ENCODE measurements around the gene CDS2.

Gene CDS2

GRCh38 chr20:5128886-5129285, 2.1 kb downstream of the CDS2 start:
- Mint-ChIP-seq H3K27ac (no peak overlapping the region), H3K9me3 (no peaks in the 10 kb centered on the region), H3K27me3 (no peaks in the 10 kb centered on the region), H3K4me3 (peak overlapping the region in 1 of 2 donors; percentile 44), H3K4me1 (peaks cover 22 to 35% of the 10 kb centered on the region in 2 donors), H3K36me3 (peaks cover 5 to 13% of the 10 kb centered on the region in 2 donors)
- ATAC-seq (replicated peaks) (no peak), DNase-seq (no peak)

- DNase-seq (no peak), ATAC-seq (replicated peaks) (no peak)
- Mint-ChIP-seq H3K9me3 (no peaks in the 10 kb centered on the region), H3K36me3 (peaks cover 5 to 13% of the 10 kb centered on the region in 2 donors), H3K27me3 (no peaks in the 10 kb centered on the region), H3K4me1 (peaks cover 29 to 44% of the 10 kb centered on the region in 2 donors), H3K4me3 (no peak overlapping the region), H3K27ac (peak overlapping the region; percentile 32)
Measured at GRCh38 chr20:5131502-5131901, 4.7 kb downstream of the CDS2 start.

GRCh38 chr20:5133998-5134397, 7.2 kb downstream of the CDS2 start:
- Mint-ChIP-seq H3K27ac (no peak overlapping the region), H3K27me3 (no peaks in the 10 kb centered on the region), H3K9me3 (no peaks in the 10 kb centered on the region), H3K36me3 (peaks cover 0 to 5% of the 10 kb centered on the region in 2 donors), H3K4me3 (no peak overlapping the region), H3K4me1 (peaks cover 24 to 36% of the 10 kb centered on the region in 2 donors)
- ATAC-seq (replicated peaks) (no peak), DNase-seq (no peak)

GRCh38 chr20:5135363-5136012, 8.7 kb downstream of the CDS2 start:
- peak overlapping the region; percentile 82 for H3K27ac Mint-ChIP-seq
- no peaks in the 10 kb centered on the region for H3K9me3 Mint-ChIP-seq
- H3K4me3 Mint-ChIP-seq, result peak overlapping the region; percentile 63 to 70
- H3K36me3 Mint-ChIP-seq, result peaks cover 0 to 8% of the 10 kb centered on the region in 2 donors
- H3K27me3 Mint-ChIP-seq, result no peaks in the 10 kb centered on the region
- ATAC-seq (replicated peaks) (peak; percentile 98 to 99), DNase-seq (peak; percentile 55)
- peaks cover 26 to 34% of the 10 kb centered on the region in 2 donors for H3K4me1 Mint-ChIP-seq

GRCh38 chr20:5136096-5136495, 9.3 kb downstream of the CDS2 start:
- DNase-seq (no peak), ATAC-seq (replicated peaks) (peak; percentile 64 to 67)
- Mint-ChIP-seq H3K4me1 (peaks cover 28 to 38% of the 10 kb centered on the region in 2 donors), H3K36me3 (peaks cover 0 to 8% of the 10 kb centered on the region in 2 donors), H3K4me3 (peak overlapping the region; percentile 63 to 70), H3K27ac (peak overlapping the region; percentile 82), H3K9me3 (no peaks in the 10 kb centered on the region), H3K27me3 (no peaks in the 10 kb centered on the region)

GRCh38 chr20:5140195-5140594, 13.4 kb downstream of the CDS2 start:
- Mint-ChIP-seq H3K4me1 (peaks cover 43 to 59% of the 10 kb centered on the region in 2 donors), H3K4me3 (no peak overlapping the region), H3K9me3 (no peaks in the 10 kb centered on the region), H3K27ac (no peak overlapping the region), H3K27me3 (no peaks in the 10 kb centered on the region), H3K36me3 (peaks cover 0 to 7% of the 10 kb centered on the region in 2 donors)
- ATAC-seq (replicated peaks) (no peak), DNase-seq (no peak)

- Mint-ChIP-seq H3K36me3 (peaks cover 4 to 16% of the 10 kb centered on the region in 2 donors), H3K9me3 (no peaks in the 10 kb centered on the region), H3K4me1 (peaks cover 40 to 57% of the 10 kb centered on the region in 2 donors), H3K27me3 (no peaks in the 10 kb centered on the region), H3K4me3 (no peak overlapping the region), H3K27ac (no peak overlapping the region)
- DNase-seq (no peak), ATAC-seq (replicated peaks) (no peak)
Measured at GRCh38 chr20:5141615-5142014, 14.8 kb downstream of the CDS2 start.

GRCh38 chr20:5143851-5144250, 17.0 kb downstream of the CDS2 start:
- ATAC-seq (replicated peaks) (peak; percentile 10 to 21), DNase-seq (no peak)
- H3K27ac Mint-ChIP-seq, result peak overlapping the region; percentile 1
- H3K27me3 Mint-ChIP-seq, result no peaks in the 10 kb centered on the region
- peak overlapping the region; percentile 14 to 34 for H3K4me3 Mint-ChIP-seq
- no peaks in the 10 kb centered on the region for H3K9me3 Mint-ChIP-seq
- H3K36me3 Mint-ChIP-seq, result peaks cover 13 to 29% of the 10 kb centered on the region in 2 donors
- H3K4me1 Mint-ChIP-seq, result peaks cover 48 to 72% of the 10 kb centered on the region in 2 donors

- H3K9me3 Mint-ChIP-seq, result no peaks in the 10 kb centered on the region
- peaks cover 46 to 83% of the 10 kb centered on the region in 2 donors for H3K4me1 Mint-ChIP-seq
- peak in 1 of 2 donors; percentile 30 for ATAC-seq (replicated peaks)
- H3K4me3 Mint-ChIP-seq, result no peak overlapping the region
- H3K27ac Mint-ChIP-seq, result no peak overlapping the region
- DNase-seq, result no peak
- H3K36me3 Mint-ChIP-seq, result peaks cover 13 to 29% of the 10 kb centered on the region in 2 donors
- H3K27me3 Mint-ChIP-seq, result no peaks in the 10 kb centered on the region
Measured at GRCh38 chr20:5145365-5146098, 18.7 kb downstream of the CDS2 start.

GRCh38 chr20:5146099-5146668, 19.4 kb downstream of the CDS2 start:
- no peak for ATAC-seq (replicated peaks)
- H3K4me3 Mint-ChIP-seq, result no peak overlapping the region
- DNase-seq, result no peak
- peaks cover 13 to 32% of the 10 kb centered on the region in 2 donors for H3K36me3 Mint-ChIP-seq
- no peaks in the 10 kb centered on the region for H3K9me3 Mint-ChIP-seq
- H3K27ac Mint-ChIP-seq, result no peak overlapping the region
- H3K27me3 Mint-ChIP-seq, result no peaks in the 10 kb centered on the region
- H3K4me1 Mint-ChIP-seq, result peaks cover 46 to 80% of the 10 kb centered on the region in 2 donors

GRCh38 chr20:5146871-5147592, 20.2 kb downstream of the CDS2 start:
- Mint-ChIP-seq H3K4me3 (no peak overlapping the region), H3K4me1 (peaks cover 41 to 73% of the 10 kb centered on the region in 2 donors), H3K36me3 (peaks cover 13 to 32% of the 10 kb centered on the region in 2 donors), H3K27ac (peak overlapping the region; percentile 4), H3K27me3 (no peaks in the 10 kb centered on the region), H3K9me3 (no peaks in the 10 kb centered on the region)
- DNase-seq (no peak), ATAC-seq (replicated peaks) (peak; percentile 50 to 53)

GRCh38 chr20:5148581-5148980, 21.8 kb downstream of the CDS2 start:
- H3K4me3 Mint-ChIP-seq, result no peak overlapping the region
- DNase-seq (no peak), ATAC-seq (replicated peaks) (no peak)
- H3K27ac Mint-ChIP-seq, result no peak overlapping the region
- H3K36me3 Mint-ChIP-seq, result peaks cover 13 to 40% of the 10 kb centered on the region in 2 donors
- H3K27me3 Mint-ChIP-seq, result no peaks in the 10 kb centered on the region
- peaks cover 41 to 78% of the 10 kb centered on the region in 2 donors for H3K4me1 Mint-ChIP-seq
- H3K9me3 Mint-ChIP-seq, result no peaks in the 10 kb centered on the region

- Mint-ChIP-seq H3K9me3 (no peaks in the 10 kb centered on the region), H3K27ac (no peak overlapping the region), H3K4me3 (no peak overlapping the region), H3K4me1 (peaks cover 43 to 79% of the 10 kb centered on the region in 2 donors), H3K36me3 (peaks cover 13 to 39% of the 10 kb centered on the region in 2 donors), H3K27me3 (no peaks in the 10 kb centered on the region)
- DNase-seq (no peak), ATAC-seq (replicated peaks) (no peak)
Measured at GRCh38 chr20:5149892-5150225, 23.1 kb downstream of the CDS2 start.
